HepG2 (cell line): ENCODE measurements around the gene AGPAT2. TPM values are rescaled to one million over a fixed set of nuclear protein-coding genes. Genes with fewer than 3 reads are reported as not detected.

Experiments used
- CSRNP2 ChIP-seq: sonication (generic); formaldehyde crosslinking; conservative IDR thresholded peaks from 2 replicates; pipeline ENCODE4 v1.8.0; 2022; ENCODE audit warnings: low read depth, missing genetic modification reagents
- GLI4 ChIP-seq: sonication (generic); formaldehyde crosslinking; IDR thresholded peaks from 2 replicates; pipeline ENCODE4 v1.5.1; 2020; ENCODE audit warnings: missing genetic modification reagents, mild to moderate bottlenecking, moderate library complexity, borderline replicate concordance
- HMGXB3 ChIP-seq: sonication (generic); formaldehyde crosslinking; IDR thresholded peaks from 2 replicates; pipeline ENCODE4 v1.4.0; 2020; ENCODE audit warnings: missing genetic modification reagents, borderline replicate concordance
- HNF1A ChIP-seq, 2 experiments: sonication (generic) in 1 of 2; formaldehyde crosslinking in 1 of 2; IDR thresholded peaks; 2 replicates each; pipeline versions ENCODE4 v1.4.0 to v1.6.1; 2016 to 2020; ENCODE audit warnings: borderline replicate concordance in 1 of 2, low read depth in 1 of 2, mild to moderate bottlenecking in 1 of 2, missing genetic modification reagents in 1 of 2
- JUN ChIP-seq: sonication (generic); formaldehyde crosslinking; IDR thresholded peaks from 2 replicates; pipeline ENCODE4 v1.4.0; 2020; ENCODE audit warnings: mild to moderate bottlenecking, missing genetic modification reagents
- MATR3 ChIP-seq: sonication (generic); formaldehyde crosslinking; IDR thresholded peaks from 2 replicates; pipeline ENCODE4 v1.4.0; 2020; ENCODE audit warnings: missing genetic modification reagents
- MYNN ChIP-seq: sonication (generic); formaldehyde crosslinking; IDR thresholded peaks from 2 replicates; pipeline ENCODE4 v1.4.0; 2020; ENCODE audit warnings: mild to moderate bottlenecking, low read depth, missing genetic modification reagents
- SKIL ChIP-seq: sonication (generic); formaldehyde crosslinking; IDR thresholded peaks from 2 replicates; pipeline ENCODE4 v1.8.0; 2022; ENCODE audit warnings: missing genetic modification reagents, mild to moderate bottlenecking, moderate library complexity, borderline replicate concordance
- XRCC5 ChIP-seq: fragments of 200-400 bp; formaldehyde crosslinking; optimal IDR thresholded peaks from 2 replicates; pipeline ENCODE3; 2017; ENCODE audit warnings: mild to moderate bottlenecking, low read length
- ZFP36L2 ChIP-seq: sonication (generic); formaldehyde crosslinking; IDR thresholded peaks from 2 replicates; pipeline ENCODE4 v1.4.0; 2020; ENCODE audit warnings: missing genetic modification reagents
- ZNF501 ChIP-seq: sonication (generic); formaldehyde crosslinking; IDR thresholded peaks from 2 replicates; pipeline ENCODE4 v1.5.1; 2020; ENCODE audit warnings: mild to moderate bottlenecking, moderate library complexity, missing genetic modification reagents
- ZNF761 ChIP-seq: sonication (generic); formaldehyde crosslinking; conservative IDR thresholded peaks from 2 replicates; pipeline ENCODE4 v1.4.0; 2020; ENCODE audit warnings: mild to moderate bottlenecking, missing genetic modification reagents
- ZSCAN12 ChIP-seq: sonication (generic); formaldehyde crosslinking; IDR thresholded peaks from 2 replicates; pipeline ENCODE4 v1.9.0; 2021; ENCODE audit warnings: mild to moderate bottlenecking, missing genetic modification reagents
- polyA plus RNA-seq, 8 experiments: library from polyadenylated mRNA; depleted of rRNA in 3 of 8; stranded (reverse) in 7 of 8; unstranded in 1 of 8; fragments of >200 nt; fragmentation: Illumina TruSeq in 4 of 8; extraction: Trizol in 4 of 8; gene quantifications; 2 replicates each; pipeline versions ENCODE4 v1.2.1 to v1.2.3, GENCODE V29; 2011 to 2016; ENCODE audit warnings: low read depth in 4 of 8, missing spikeins in 1 of 8, mixed read lengths in 1 of 8; ENCODE audit not compliant: insufficient read depth in 1 of 8
- total RNA-seq, 5 experiments: library from RNA; depleted of rRNA; stranded (reverse); fragments of >200 nt; fragmentation: Illumina TruSeq; extraction: Trizol; gene quantifications; 2 replicates each; pipeline ENCODE4 v1.2.3, GENCODE V29; 2016; ENCODE audit warnings: low read depth in 1 of 5

Gene AGPAT2
- total and polyA plus RNA-seq, 2 of the 13 experiments (the other 11 are each of a cell fraction or from before 2014, with no cell fraction given): 3.9 to 25.8 TPM

GRCh38 chr9:136629879-136630661 lies 57.2 kb downstream of the AGPAT2 start (continued):
- TF ChIP-seq HMGXB3 (CRISPR knock-in tag) (no peak), XRCC5 (peak; percentile 36), JUN (CRISPR knock-in tag) (0 out of 2 replicates have a peak, but pooled peaks have one; percentile 28), ZFP36L2 (CRISPR knock-in tag) (no peak), SKIL (CRISPR knock-in tag) (no peak), CSRNP2 (CRISPR knock-in tag) (no peak), GLI4 (CRISPR knock-in tag) (no peak), ZNF501 (no peak), MYNN (CRISPR knock-in tag) (no peak), ZNF761 (CRISPR knock-in tag) (no peak), HNF1A (IDR thresholded peaks at IDR 0.05; ENCODE audit: low read depth) (no peak), HNF1A (CRISPR knock-in tag; IDR thresholded peaks at IDR 0.05; ENCODE audit: borderline replicate concordance) (0 out of 2 replicates have a peak, but pooled peaks have one; percentile 26), MATR3 (CRISPR knock-in tag) (no peak), ZSCAN12 (CRISPR knock-in tag) (no peak)
